ACC112 (cell line): ENCODE results near the gene ERCC6.

Experiments used
- H2AFZ ChIP-seq: fragments of 200-600 bp; sonication (generic); one replicate; pipeline ENCODE4 v1.6.0; 2017; ENCODE audit warnings: antibody characterized with exemption, low read length; ENCODE audit not compliant: unreplicated experiment
- H3K27ac ChIP-seq: fragments of 200-600 bp; sonication (generic); 2 replicates; pipeline ENCODE4 v1.5.1; 2014; ENCODE audit warnings: low read depth, mild to moderate bottlenecking, antibody characterized with exemption, low read length, moderate library complexity
- H3K27me3 ChIP-seq: fragments of 200-600 bp; sonication (generic); 2 replicates; pipeline ENCODE4 v1.6.1; 2014; ENCODE audit warnings: mild to moderate bottlenecking, antibody characterized with exemption, low read length, moderate library complexity, mixed read lengths; ENCODE audit not compliant: insufficient read depth
- H3K36me3 ChIP-seq: fragments of 200-600 bp; sonication (generic); 2 replicates; pipeline ENCODE4 v1.6.1; 2016; ENCODE audit warnings: mild to moderate bottlenecking, antibody characterized with exemption, low read length, moderate library complexity, mixed read lengths; ENCODE audit not compliant: insufficient read depth
- H3K4me1 ChIP-seq: fragments of 200-600 bp; sonication (generic); one replicate; pipeline ENCODE4 v1.6.1; 2016; ENCODE audit warnings: low read length, mixed read lengths; ENCODE audit not compliant: insufficient read depth, unreplicated experiment, control insufficient read depth
- H3K4me3 ChIP-seq: fragments of 200-600 bp; sonication (generic); 2 replicates; pipeline ENCODE4 v1.5.1; 2014; ENCODE audit warnings: mild to moderate bottlenecking, low read depth, low read length
- H3K79me2 ChIP-seq: fragments of 200-600 bp; sonication (generic); one replicate; pipeline ENCODE4 v1.6.0; 2016; ENCODE audit warnings: low read length; ENCODE audit not compliant: control insufficient read depth, unreplicated experiment, insufficient read depth

ERCC6 gene

DNA sequence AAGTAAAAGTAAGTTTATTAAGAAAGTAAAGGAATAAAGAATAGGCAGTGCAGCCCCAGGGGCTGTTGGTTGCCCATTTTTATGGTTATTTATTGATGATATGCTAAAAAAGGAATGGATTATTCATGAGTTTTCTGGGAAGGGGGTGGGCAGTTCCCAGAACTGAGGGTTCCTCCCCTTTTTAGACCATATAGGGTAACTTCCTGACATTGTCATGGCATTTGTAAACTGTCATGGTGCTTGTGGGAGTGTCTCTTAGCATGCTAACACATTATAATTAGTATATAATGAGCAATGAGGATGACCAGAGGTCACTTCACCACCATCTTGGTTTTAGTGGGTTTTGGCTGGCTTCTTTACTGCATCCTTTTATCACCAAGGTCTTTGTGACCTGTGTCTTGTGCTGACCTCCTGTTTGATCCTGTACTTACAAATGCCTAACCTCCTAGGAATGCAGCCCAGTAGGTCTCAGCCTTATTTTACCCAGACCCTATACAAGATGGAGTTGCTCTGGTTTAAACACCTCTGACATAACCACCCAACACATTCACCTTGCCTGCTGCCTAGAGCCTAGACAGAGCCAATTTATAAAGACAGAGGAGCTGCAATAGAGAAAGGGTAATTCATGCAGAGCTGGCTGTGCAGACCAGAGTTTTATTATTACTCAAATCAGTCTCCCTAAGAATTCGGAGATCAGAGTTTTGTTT, 10.9 kb upstream of the ERCC6 start:
- Histone ChIP-seq H3K36me3 (no peaks in the 10 kb centered on the region), H3K27me3 (no peaks in the 10 kb centered on the region), H3K4me1 (peaks cover 46% of the 10 kb centered on the region), H3K27ac (peak overlapping the region; percentile 88), H3K4me3 (no peak overlapping the region), H2AFZ (no peak overlapping the region), H3K79me2 (no peaks in the 10 kb centered on the region)

DNA sequence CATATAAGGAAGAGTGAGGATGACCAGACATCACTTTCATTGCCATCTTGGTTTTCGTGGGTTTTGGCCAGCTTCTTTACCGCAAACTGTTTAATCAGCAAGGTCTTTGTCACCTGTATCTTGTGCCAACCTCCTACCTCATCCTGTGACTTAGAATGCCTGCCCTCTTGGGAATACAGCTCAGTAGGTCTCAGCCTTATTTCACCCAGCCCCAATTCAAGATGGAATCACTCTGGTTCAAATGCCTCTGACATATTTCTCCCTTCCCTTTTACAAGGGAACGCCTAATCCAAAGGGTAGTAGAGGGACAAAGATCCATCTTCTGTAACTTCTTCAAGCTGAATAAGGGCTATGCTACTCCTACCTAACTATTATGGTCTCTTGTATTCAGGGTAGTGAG, 4.7 kb upstream of the ERCC6 start:
- Histone ChIP-seq H3K27ac (no peak overlapping the region), H3K27me3 (no peaks in the 10 kb centered on the region), H3K79me2 (peaks cover under 1% of the 10 kb centered on the region)

DNA sequence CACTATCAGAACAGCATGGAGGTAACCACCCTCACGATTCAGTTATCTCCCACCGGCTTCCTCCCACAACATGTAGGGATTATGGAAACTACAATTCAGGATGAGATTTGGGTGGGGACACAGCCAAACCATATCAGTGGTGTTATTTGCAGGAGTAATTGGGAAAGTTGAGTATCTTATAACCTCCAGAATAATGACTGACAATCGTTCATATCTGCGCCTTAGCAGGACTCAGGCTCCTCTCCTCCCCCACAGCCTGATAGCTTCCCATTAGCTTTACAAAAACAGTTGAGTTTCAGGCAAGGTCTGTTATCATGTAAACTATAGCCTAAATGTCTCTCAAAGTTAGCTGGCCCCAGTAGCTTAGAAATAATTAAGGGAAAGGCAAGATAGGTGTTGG, 3.4 kb upstream of the ERCC6 start:
- Histone ChIP-seq H2AFZ (no peak overlapping the region), H3K27me3 (no peaks in the 10 kb centered on the region), H3K27ac (no peak overlapping the region), H3K4me3 (no peak overlapping the region), H3K4me1 (peaks cover 8% of the 10 kb centered on the region), H3K79me2 (peaks cover 13% of the 10 kb centered on the region), H3K36me3 (no peaks in the 10 kb centered on the region)

More for the DNA sequence above, 4.7 kb upstream of the ERCC6 start:
- Histone ChIP-seq H3K36me3 (no peaks in the 10 kb centered on the region), H3K4me3 (no peak overlapping the region), H2AFZ (no peak overlapping the region), H3K4me1 (peaks cover 17% of the 10 kb centered on the region)

DNA sequence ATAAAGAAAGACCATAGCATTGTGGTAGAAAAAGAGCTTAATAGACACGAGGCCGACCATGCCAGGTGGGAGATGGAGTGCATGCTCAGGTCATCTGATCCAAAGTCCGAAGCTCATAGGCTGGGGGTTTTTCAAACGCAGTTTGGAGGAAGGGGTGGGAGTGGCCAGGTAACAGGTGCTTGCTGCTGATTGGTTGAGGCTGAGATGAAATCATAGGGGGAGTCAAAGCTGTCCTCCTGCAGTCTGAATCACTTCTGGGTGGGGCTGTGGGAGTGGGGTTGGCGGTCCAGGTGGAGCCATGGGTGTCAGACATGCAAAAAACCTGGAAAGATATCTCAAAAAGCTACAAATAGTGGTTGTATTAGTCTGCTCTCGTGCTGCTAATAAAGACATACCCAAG, 2.8 kb upstream of the ERCC6 start:
- Histone ChIP-seq H3K27me3 (no peaks in the 10 kb centered on the region), H3K4me3 (no peak overlapping the region), H3K27ac (no peak overlapping the region), H2AFZ (no peak overlapping the region), H3K4me1 (peaks cover 8% of the 10 kb centered on the region), H3K79me2 (peaks cover 15% of the 10 kb centered on the region), H3K36me3 (no peaks in the 10 kb centered on the region)

DNA sequence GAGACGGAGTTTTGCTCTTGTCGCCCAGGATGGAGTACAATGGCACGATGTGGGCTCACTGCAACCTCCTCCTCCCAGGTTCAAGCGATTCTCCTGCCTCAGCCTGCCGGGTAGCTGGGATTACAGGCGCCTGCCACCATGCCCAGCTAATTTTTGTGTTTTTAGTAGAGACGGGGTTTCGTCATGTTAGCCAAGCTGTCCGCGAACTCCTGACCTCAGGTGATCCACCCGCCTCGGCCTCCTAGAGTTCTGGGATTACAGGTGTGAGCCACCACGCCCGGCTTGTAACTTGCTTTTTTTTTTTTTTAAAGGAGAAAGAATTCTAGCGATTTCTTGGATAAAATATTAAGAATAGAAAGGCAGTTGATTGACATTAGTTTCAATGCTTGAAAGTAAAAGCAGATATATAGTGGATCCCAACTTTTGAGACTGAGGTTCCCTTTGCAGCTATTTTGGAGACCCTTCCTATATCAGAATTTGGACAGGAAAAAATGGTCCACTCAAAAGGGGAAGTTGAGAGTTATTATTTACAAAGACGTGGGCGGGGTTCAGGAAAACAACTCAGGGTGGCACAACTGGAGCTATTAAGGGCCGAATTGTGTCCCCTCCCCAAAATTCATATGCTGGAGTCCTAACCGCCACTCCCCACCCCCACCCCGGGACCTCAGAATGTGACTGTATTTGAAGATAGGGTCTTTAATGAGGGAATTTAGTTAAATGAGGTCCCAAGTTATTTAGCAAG, 1.3 kb upstream of the ERCC6 start:
- peak overlapping the region; percentile 87; the same call in 1 of the 2 replicates for H3K27ac ChIP-seq
- H3K27me3 ChIP-seq, result no peaks in the 10 kb centered on the region
- H3K36me3 ChIP-seq, result no peaks in the 10 kb centered on the region
- peaks cover 27% of the 10 kb centered on the region for H3K79me2 ChIP-seq
- H2AFZ ChIP-seq, result no peak overlapping the region
- H3K4me1 ChIP-seq, result peaks cover 22% of the 10 kb centered on the region
- peak overlapping the region; percentile 91 for H3K4me3 ChIP-seq

DNA sequence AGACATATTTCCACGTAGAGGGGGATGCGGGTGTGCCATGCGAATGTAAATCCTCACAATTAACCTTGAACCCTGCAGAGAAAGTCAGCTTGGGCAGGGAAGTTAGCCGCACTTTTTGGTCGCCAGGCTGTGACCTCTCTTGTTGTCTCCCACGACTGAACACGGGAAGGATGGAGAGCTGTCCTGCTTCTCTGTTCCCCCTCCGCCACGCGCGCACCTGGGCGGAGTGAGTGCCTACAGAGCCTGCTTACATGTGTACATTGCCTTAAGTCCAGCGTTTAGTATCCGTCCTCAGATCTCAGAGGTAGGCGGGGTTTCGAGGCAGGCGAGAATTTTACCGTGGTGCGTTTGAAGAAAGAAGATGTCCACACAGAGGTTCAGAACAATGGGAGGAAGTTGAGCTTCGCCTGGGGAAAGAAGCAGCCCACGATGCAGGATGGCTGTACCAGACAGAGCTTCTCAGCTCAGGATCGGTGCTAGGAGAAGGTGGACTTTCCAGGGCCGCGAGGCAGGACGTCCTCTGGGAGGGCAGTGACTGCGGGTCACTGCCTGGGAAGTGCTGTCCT, 482 bp upstream of the ERCC6 start:
- peak overlapping the region; percentile 87 for H2AFZ ChIP-seq
- no peaks in the 10 kb centered on the region for H3K36me3 ChIP-seq
- H3K27me3 ChIP-seq, result no peaks in the 10 kb centered on the region
- peak overlapping the region; percentile 87 for H3K27ac ChIP-seq
- peaks cover 30% of the 10 kb centered on the region for H3K4me1 ChIP-seq
- H3K79me2 ChIP-seq, result peaks cover 33% of the 10 kb centered on the region
- peak overlapping the region; percentile 91 for H3K4me3 ChIP-seq

DNA sequence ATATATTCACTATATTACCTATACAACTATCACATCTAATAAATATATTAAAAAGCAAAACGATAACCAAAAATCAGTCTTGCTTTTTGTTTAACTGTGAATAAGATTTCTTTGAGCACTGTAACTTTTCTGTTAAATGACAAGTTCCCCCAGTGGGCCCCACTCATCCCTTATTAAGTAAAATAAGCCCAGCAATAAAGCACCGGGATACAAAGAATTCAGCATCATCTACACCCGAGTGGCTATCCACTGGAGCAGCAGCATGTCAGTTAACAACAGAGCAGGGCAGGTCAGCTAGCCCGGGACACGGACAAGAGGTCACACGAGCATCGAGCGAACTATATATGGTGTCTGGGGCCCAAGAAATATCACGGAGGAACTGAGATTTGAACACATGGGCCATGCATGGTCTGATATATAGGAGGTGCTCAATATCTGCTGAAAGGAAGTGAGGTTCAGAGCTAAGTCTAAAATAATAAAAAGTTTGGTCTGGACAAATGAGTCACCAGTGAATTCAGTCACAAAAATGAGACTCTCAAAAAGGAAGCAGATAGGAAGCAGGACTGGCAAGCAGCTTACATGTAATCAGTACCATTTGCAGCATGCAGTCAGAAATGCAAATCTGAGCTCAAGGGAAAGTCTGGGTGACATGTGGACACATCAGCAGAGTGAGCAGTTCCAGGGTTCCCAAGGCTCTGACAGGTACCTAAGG, 4.1 kb downstream of the ERCC6 start:
- H3K4me1 ChIP-seq, result peaks cover 31% of the 10 kb centered on the region
- H3K27me3 ChIP-seq, result no peaks in the 10 kb centered on the region
- H3K4me3 ChIP-seq, result peak overlapping the region; percentile 60
- peak overlapping the region; percentile 75 for H3K27ac ChIP-seq
- peak overlapping the region; percentile 50 for H2AFZ ChIP-seq
- H3K36me3 ChIP-seq, result peaks cover 16% of the 10 kb centered on the region
- H3K79me2 ChIP-seq, result peaks cover 72% of the 10 kb centered on the region

DNA sequence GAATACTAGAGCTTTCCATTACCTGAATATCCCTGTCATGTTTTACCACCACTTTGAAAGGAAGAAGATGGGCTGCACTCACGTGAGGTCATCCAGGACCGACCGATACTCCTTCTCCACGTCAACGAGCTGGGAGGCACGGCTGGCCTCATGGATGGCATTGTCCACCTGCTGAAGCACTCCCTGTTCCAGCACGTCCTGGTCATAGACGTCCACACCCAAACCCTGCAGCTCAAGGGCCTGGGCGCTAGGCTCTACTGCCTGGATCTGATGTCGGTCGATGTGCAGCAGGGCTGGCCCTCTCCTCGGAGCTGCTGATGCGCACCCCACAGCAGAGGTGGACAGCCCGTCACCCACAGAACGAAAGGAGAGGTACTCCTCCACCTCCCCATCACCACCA, 6.5 kb downstream of the ERCC6 start:
- Histone ChIP-seq H3K79me2 (peaks cover 67% of the 10 kb centered on the region), H3K4me3 (no peak overlapping the region), H3K36me3 (peaks cover 21% of the 10 kb centered on the region), H3K4me1 (peaks cover 26% of the 10 kb centered on the region), H2AFZ (no peak overlapping the region), H3K27ac (no peak overlapping the region), H3K27me3 (no peaks in the 10 kb centered on the region)

DNA sequence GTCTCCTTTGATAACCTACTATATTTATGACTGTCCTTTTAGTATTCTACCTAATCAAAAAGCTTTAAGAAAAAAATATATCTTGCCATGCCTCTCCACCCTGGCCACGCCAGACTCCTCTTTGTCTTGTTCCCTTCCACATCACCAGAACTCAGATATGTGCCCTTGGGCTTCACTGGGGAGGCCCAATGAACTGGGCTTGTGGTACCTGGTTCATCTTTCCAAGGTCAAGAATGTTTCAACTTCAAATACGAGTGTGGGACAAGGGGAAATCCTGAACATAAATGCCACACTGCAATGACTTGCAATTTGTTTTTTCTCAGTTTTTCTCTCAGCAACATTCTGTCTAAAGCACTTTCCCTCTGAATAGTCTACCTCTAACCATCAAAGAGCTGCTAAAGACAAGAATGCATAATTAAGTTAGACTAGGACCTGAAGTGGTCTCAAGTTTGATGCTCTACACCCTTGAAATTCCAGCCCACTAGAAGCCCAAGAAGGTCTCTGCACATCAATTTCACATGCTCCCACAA, 9.9 kb downstream of the ERCC6 start:
- H3K79me2 ChIP-seq, result peaks cover 42% of the 10 kb centered on the region
- peaks cover under 1% of the 10 kb centered on the region for H3K4me1 ChIP-seq
- H3K27ac ChIP-seq, result no peak overlapping the region
- no peak overlapping the region for H2AFZ ChIP-seq
- no peaks in the 10 kb centered on the region for H3K27me3 ChIP-seq
- H3K36me3 ChIP-seq, result peaks cover 43% of the 10 kb centered on the region
- H3K4me3 ChIP-seq, result no peak overlapping the region

DNA sequence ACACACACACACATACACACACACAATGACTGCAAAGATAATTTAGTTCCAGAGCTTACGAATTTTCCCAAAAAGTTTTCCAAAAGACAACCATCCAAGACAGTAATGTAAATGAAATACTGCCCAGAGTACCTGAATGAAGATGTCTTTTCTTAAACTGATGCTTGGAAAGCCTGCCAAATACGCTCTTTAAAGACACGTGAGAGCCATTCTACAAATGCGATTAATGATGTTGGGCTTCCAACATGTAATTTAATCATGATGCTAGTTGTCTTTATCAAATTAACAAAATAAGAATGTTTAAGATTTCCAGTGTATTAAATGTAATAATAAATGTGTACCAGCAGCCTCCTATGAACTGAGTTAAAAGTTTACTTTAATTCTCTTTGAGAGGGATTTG, 11.1 kb downstream of the ERCC6 start:
- Histone ChIP-seq H3K4me1 (no peaks in the 10 kb centered on the region), H3K27ac (no peak overlapping the region), H3K4me3 (no peak overlapping the region), H2AFZ (no peak overlapping the region), H3K79me2 (peaks cover 34% of the 10 kb centered on the region), H3K27me3 (no peaks in the 10 kb centered on the region), H3K36me3 (peaks cover 47% of the 10 kb centered on the region)
